HCT116 (cell line): ENCODE data around the gene ACBD4.

Experiments used
- EZH2 ChIP-seq: fragments of 200-600 bp; sonication (generic); IDR thresholded peaks from 2 replicates; pipeline ENCODE4 v1.6.1; 2017; ENCODE audit warnings: antibody characterized with exemption, mixed run types
- POLR2A ChIP-seq: IDR thresholded peaks from 2 replicates; pipeline ENCODE4 v1.7.0; 2011; ENCODE audit warnings: borderline replicate concordance; ENCODE audit not compliant: insufficient read depth, insufficient read length; ENCODE audit errors: extremely low read depth
- POLR2AphosphoS5 ChIP-seq: IDR thresholded peaks from 2 replicates; pipeline ENCODE4 v1.6.1; 2011; ENCODE audit warnings: mild to moderate bottlenecking, low read depth, low read length, moderate library complexity
- YY1 ChIP-seq: IDR thresholded peaks from 2 replicates; pipeline ENCODE4 v1.6.1; 2011; ENCODE audit warnings: low read length, low read depth, moderate library complexity, mild to moderate bottlenecking; ENCODE audit not compliant: insufficient replicate concordance; ENCODE audit errors: extremely low read depth
- TF ChIP-seq, protein P1 (sequence below), 3 experiments: fragments of 200-600 bp in 1 of 3; sonication (generic) in 1 of 3; IDR thresholded peaks in 2 of 3; conservative IDR thresholded peaks in 1 of 3; 2 replicates each; pipeline ENCODE4 v1.5.1; 2012 to 2017; ENCODE audit warnings: low read depth in 2 of 3, low read length in 2 of 3, antibody characterized with exemption in 1 of 3, borderline replicate concordance in 1 of 3, control low read depth in 1 of 3, mild to moderate bottlenecking in 1 of 3, mixed read lengths in 1 of 3, mixed run types in 1 of 3, moderate library complexity in 1 of 3; ENCODE audit not compliant: insufficient read depth in 1 of 3
- TF ChIP-seq, protein P2 (sequence below): IDR thresholded peaks from 2 replicates; pipeline ENCODE4 v1.6.1; 2012
- TF ChIP-seq, protein P3 (sequence below): IDR thresholded peaks from 2 replicates; pipeline ENCODE4 v1.6.1; 2012; ENCODE audit warnings: low read depth

DNA sequence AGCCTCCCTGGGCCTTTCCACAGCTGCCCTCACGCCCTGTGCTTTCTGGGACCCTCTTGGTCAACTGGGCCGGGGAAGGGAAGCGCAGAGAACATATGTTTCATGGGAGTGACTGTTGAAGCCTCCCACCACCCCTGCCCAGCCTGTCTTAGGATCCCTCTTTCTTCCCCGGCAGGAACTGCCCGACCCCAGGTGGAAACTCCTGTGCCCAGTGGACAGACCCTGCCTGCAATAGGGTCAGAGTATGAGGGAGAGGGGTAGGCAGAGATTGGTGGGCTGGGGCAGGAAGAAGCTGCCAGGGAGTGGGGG, 36.7 kb downstream of the ACBD4 start:
- TF ChIP-seq, protein P1, sequence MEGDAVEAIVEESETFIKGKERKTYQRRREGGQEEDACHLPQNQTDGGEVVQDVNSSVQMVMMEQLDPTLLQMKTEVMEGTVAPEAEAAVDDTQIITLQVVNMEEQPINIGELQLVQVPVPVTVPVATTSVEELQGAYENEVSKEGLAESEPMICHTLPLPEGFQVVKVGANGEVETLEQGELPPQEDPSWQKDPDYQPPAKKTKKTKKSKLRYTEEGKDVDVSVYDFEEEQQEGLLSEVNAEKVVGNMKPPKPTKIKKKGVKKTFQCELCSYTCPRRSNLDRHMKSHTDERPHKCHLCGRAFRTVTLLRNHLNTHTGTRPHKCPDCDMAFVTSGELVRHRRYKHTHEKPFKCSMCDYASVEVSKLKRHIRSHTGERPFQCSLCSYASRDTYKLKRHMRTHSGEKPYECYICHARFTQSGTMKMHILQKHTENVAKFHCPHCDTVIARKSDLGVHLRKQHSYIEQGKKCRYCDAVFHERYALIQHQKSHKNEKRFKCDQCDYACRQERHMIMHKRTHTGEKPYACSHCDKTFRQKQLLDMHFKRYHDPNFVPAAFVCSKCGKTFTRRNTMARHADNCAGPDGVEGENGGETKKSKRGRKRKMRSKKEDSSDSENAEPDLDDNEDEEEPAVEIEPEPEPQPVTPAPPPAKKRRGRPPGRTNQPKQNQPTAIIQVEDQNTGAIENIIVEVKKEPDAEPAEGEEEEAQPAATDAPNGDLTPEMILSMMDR (IDR thresholded peaks at IDR 0.05 in 2 of 3, conservative IDR thresholded peaks at IDR 0.05 in 1 of 3; ENCODE audit: borderline replicate concordance in 1 of 3, insufficient read depth in 1 of 3, low read depth in 2 of 3, low read length in 2 of 3), result no peak
- TF ChIP-seq POLR2A (no peak), POLR2AphosphoS5 (no peak), EZH2 (no peak), YY1 (no peak)
- TF ChIP-seq, protein P2, sequence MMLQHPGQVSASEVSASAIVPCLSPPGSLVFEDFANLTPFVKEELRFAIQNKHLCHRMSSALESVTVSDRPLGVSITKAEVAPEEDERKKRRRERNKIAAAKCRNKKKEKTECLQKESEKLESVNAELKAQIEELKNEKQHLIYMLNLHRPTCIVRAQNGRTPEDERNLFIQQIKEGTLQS, result no peak
- TF ChIP-seq, protein P3, sequence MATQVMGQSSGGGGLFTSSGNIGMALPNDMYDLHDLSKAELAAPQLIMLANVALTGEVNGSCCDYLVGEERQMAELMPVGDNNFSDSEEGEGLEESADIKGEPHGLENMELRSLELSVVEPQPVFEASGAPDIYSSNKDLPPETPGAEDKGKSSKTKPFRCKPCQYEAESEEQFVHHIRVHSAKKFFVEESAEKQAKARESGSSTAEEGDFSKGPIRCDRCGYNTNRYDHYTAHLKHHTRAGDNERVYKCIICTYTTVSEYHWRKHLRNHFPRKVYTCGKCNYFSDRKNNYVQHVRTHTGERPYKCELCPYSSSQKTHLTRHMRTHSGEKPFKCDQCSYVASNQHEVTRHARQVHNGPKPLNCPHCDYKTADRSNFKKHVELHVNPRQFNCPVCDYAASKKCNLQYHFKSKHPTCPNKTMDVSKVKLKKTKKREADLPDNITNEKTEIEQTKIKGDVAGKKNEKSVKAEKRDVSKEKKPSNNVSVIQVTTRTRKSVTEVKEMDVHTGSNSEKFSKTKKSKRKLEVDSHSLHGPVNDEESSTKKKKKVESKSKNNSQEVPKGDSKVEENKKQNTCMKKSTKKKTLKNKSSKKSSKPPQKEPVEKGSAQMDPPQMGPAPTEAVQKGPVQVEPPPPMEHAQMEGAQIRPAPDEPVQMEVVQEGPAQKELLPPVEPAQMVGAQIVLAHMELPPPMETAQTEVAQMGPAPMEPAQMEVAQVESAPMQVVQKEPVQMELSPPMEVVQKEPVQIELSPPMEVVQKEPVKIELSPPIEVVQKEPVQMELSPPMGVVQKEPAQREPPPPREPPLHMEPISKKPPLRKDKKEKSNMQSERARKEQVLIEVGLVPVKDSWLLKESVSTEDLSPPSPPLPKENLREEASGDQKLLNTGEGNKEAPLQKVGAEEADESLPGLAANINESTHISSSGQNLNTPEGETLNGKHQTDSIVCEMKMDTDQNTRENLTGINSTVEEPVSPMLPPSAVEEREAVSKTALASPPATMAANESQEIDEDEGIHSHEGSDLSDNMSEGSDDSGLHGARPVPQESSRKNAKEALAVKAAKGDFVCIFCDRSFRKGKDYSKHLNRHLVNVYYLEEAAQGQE, result no peak
